GM23338 (cell line): ENCODE measurements around the gene BCS1L. TPM values are rescaled to one million over a fixed set of nuclear protein-coding genes. Genes with fewer than 3 reads are reported as not detected.

Source experiments
- ATAC-seq: fragments of 200-7000 bp; cut with Tn5 transposase; 3 replicates; pipeline ENCODE4 v1.9.1; 2020
- DNase-seq: peaks from one replicate; pipeline ENCODE4 v3.0.0-alpha.2; 2015; ENCODE audit warnings: low spot score
- H2AFZ ChIP-seq: fragments of 200-600 bp; sonication (generic); 2 replicates; pipeline ENCODE4 v1.8.0; 2016; ENCODE audit warnings: antibody characterized with exemption, mild to moderate bottlenecking, moderate library complexity
- H3F3A ChIP-seq: fragments of 200-600 bp; sonication (generic); replicated peaks from 2 replicates; pipeline ENCODE4 v1.8.0; 2017; ENCODE audit warnings: antibody characterized with exemption, mixed run types, low read depth
- H3K27ac ChIP-seq: fragments of 200-600 bp; sonication (generic); 2 replicates; pipeline ENCODE4 v1.6.1; 2016; ENCODE audit warnings: low read depth
- H3K27me3 ChIP-seq: fragments of 200-600 bp; sonication (generic); 2 replicates; pipeline ENCODE4 v1.8.0; 2016; ENCODE audit warnings: mild to moderate bottlenecking, mixed run types, moderate library complexity; ENCODE audit not compliant: insufficient read depth
- H3K36me3 ChIP-seq: fragments of 200-600 bp; sonication (generic); 2 replicates; pipeline ENCODE4 v1.8.0; 2016; ENCODE audit warnings: mild to moderate bottlenecking; ENCODE audit not compliant: insufficient read depth
- H3K4me1 ChIP-seq: fragments of 200-600 bp; sonication (generic); 2 replicates; pipeline ENCODE4 v1.8.0; 2016; ENCODE audit warnings: mild to moderate bottlenecking, moderate library complexity; ENCODE audit not compliant: insufficient read depth
- H3K4me2 ChIP-seq: fragments of 200-600 bp; sonication (generic); 2 replicates; pipeline ENCODE4 v1.7.1; 2017; ENCODE audit warnings: mixed run types
- H3K4me3 ChIP-seq: fragments of 200-600 bp; sonication (generic); 2 replicates; pipeline ENCODE4 v1.6.1; 2016; ENCODE audit warnings: mixed run types
- H3K79me2 ChIP-seq: fragments of 200-600 bp; sonication (generic); replicated peaks from 2 replicates; pipeline ENCODE4 v1.8.0; 2017; ENCODE audit warnings: mild to moderate bottlenecking; ENCODE audit not compliant: insufficient read depth
- H3K9me2 ChIP-seq: fragments of 200-600 bp; sonication (generic); 2 replicates; pipeline ENCODE4 v1.8.0; 2017; ENCODE audit not compliant: insufficient read depth
- H4K20me1 ChIP-seq: fragments of 200-600 bp; sonication (generic); replicated peaks from 2 replicates; pipeline ENCODE4 v1.8.0; 2017; ENCODE audit warnings: mild to moderate bottlenecking; ENCODE audit not compliant: insufficient read depth
- H3K27ac Mint-ChIP-seq: 2 replicates; pipeline ENCODE4 v1.8.0; 2020; ENCODE audit warnings: inconsistent platforms, mild to moderate bottlenecking, moderate library complexity, mixed read lengths
- H3K27me3 Mint-ChIP-seq: 3 replicates; pipeline ENCODE4 v1.8.0; 2022; ENCODE audit warnings: low read depth, mild to moderate bottlenecking, moderate library complexity, mixed read lengths, inconsistent platforms; ENCODE audit not compliant: insufficient read depth, poor library complexity
- H3K36me3 Mint-ChIP-seq: 3 replicates; pipeline ENCODE4 v1.8.0; 2021; ENCODE audit warnings: low read depth, mild to moderate bottlenecking, inconsistent platforms, moderate library complexity, mixed read lengths
- H3K4me1 Mint-ChIP-seq: 3 replicates; pipeline ENCODE4 v1.8.0; 2020; ENCODE audit warnings: mild to moderate bottlenecking, inconsistent platforms, mixed read lengths
- H3K4me3 Mint-ChIP-seq: 3 replicates; pipeline ENCODE4 v1.8.0; 2021; ENCODE audit warnings: moderate library complexity, mild to moderate bottlenecking, inconsistent platforms, mixed read lengths
- H3K9me3 Mint-ChIP-seq: 3 replicates; pipeline ENCODE4 v1.8.0; 2020; ENCODE audit warnings: moderate library complexity, mild to moderate bottlenecking, inconsistent platforms, mixed read lengths
- CREB1 ChIP-seq: fragments of 250-450 bp; sonication (Bioruptor Pico); IDR thresholded peaks from 2 replicates; pipeline ENCODE4 v1.5.0; 2020; ENCODE audit warnings: low read depth, mild to moderate bottlenecking, moderate library complexity
- ETS1 ChIP-seq: IDR thresholded peaks from 2 replicates; pipeline ENCODE4 v1.6.1; 2016; ENCODE audit warnings: antibody characterized with exemption
- EZH2 ChIP-seq: fragments of 200-600 bp; sonication (generic); IDR thresholded peaks from one replicate; pipeline ENCODE4 v1.8.0; 2017; ENCODE audit warnings: antibody characterized with exemption, mild to moderate bottlenecking, low read depth; ENCODE audit not compliant: unreplicated experiment
- EZH2phosphoT487 ChIP-seq: fragments of 200-600 bp; sonication (generic); IDR thresholded peaks from one replicate; pipeline ENCODE4 v1.8.1; 2018; ENCODE audit warnings: antibody characterized with exemption; ENCODE audit not compliant: unreplicated experiment
- JUNB ChIP-seq: IDR thresholded peaks from one replicate; pipeline ENCODE4 v1.6.1; 2016; ENCODE audit warnings: antibody characterized with exemption; ENCODE audit not compliant: unreplicated experiment
- NANOG ChIP-seq: IDR thresholded peaks from 2 replicates; pipeline ENCODE4 v1.6.1; 2016; ENCODE audit warnings: antibody characterized with exemption, borderline replicate concordance
- POLR2AphosphoS5 ChIP-seq: IDR thresholded peaks from 2 replicates; pipeline ENCODE4 v1.6.1; 2016; ENCODE audit warnings: antibody characterized with exemption, low read depth
- REST ChIP-seq: IDR thresholded peaks from one replicate; pipeline ENCODE4 v1.6.1; 2018; ENCODE audit warnings: antibody characterized with exemption; ENCODE audit not compliant: unreplicated experiment
- STAT1 ChIP-seq: IDR thresholded peaks from one replicate; pipeline ENCODE4 v1.6.1; 2016; ENCODE audit warnings: antibody characterized with exemption; ENCODE audit not compliant: unreplicated experiment
- ZNF114 ChIP-seq: fragments of 250-450 bp; sonication (Bioruptor Pico); IDR thresholded peaks from 2 replicates; pipeline ENCODE4 v1.5.0; 2020; ENCODE audit warnings: mild to moderate bottlenecking, moderate library complexity
- ZNF331 ChIP-seq: fragments of 250-450 bp; sonication (Bioruptor Pico); IDR thresholded peaks from 2 replicates; pipeline ENCODE4 v1.5.0; 2020; ENCODE audit warnings: low read depth, mild to moderate bottlenecking, moderate library complexity
- ZNF462 ChIP-seq: fragments of 250-450 bp; sonication (Bioruptor Pico); IDR thresholded peaks from 2 replicates; pipeline ENCODE4 v1.5.0; 2020; ENCODE audit warnings: mild to moderate bottlenecking, moderate library complexity
- polyA plus RNA-seq: library from polyadenylated mRNA; unstranded; fragments of >200 nt; fragmentation: Nextera tagmentation; extraction: Ambion mirVana; gene quantifications from 2 replicates; pipeline ENCODE4 v1.2.1, GENCODE V29; 2016
- total RNA-seq: library from RNA; depleted of rRNA; stranded (reverse); fragments of >200 nt; shearing (Covaris generic); gene quantifications from 2 replicates; pipeline ENCODE4 v1.2.3, GENCODE V29; 2014
- TF ChIP-seq, protein P1 (sequence below), 2 experiments: fragments of 200-600 bp in 1 of 2; sonication (generic) in 1 of 2; conservative IDR thresholded peaks; 2 replicates each; pipeline versions ENCODE4 v1.5.1 to v1.6.1; 2016 to 2017; ENCODE audit warnings: antibody characterized with exemption in 2 of 2, low read depth in 2 of 2, mild to moderate bottlenecking in 2 of 2, moderate library complexity in 1 of 2

Gene BCS1L
- total and polyA plus RNA-seq, 2 experiments from 2014 or later: 16.9 to 31.6 TPM

DNA sequence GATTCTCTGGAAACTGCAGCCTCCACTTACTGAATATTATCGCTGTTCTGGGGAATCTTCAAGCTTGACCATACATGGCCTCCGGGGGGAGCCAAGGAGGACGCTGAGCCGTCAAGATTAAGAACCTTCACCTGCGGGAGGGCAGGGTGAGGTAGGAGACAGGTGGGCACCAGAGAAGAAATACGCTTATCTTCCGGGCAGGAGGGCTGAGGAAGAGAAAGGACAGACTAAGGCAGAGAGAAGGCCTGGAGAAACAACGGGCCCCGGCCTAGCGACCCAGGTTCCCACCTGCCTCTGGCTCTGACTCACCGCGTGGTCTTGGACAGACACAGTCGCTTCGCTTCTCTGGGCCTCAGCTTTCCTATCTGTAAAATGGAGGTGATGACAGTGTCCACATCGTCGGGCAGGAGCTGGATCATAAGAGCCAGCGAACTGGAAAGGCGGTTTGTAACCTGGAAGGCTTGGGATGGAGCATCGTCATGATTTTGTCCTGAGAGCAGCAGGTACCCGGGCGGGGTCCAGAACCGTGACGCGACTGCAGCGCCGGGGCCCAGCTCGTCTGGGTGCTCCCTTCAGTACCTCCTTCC is 719 bp upstream of the BCS1L start:
- ATAC-seq: peak; percentile 77
- Histone ChIP-seq H4K20me1 (peaks cover 16% of the 10 kb centered on the region), H3K4me2 (peak overlapping the region; percentile 95), H3K4me3 (peak overlapping the region; percentile 97), H3K36me3 (peaks cover 22% of the 10 kb centered on the region), H3K27me3 (no peaks in the 10 kb centered on the region), H2AFZ (peak overlapping the region; percentile 98), H3K27ac (peak overlapping the region; percentile 81; the same call in 1 of the 2 replicates), H3K79me2 (peaks cover 16% of the 10 kb centered on the region), H3F3A (0 out of 2 replicates have a peak, but pooled peaks cover 12% of the 10 kb centered on the region), H3K9me2 (no peaks in the 10 kb centered on the region), H3K4me1 (peaks cover 5% of the 10 kb centered on the region)
- H3K4me1 Mint-ChIP-seq: peaks cover 8% of the 10 kb centered on the region
- H3K4me3 Mint-ChIP-seq: peak overlapping the region; percentile 95
- H3K9me3 Mint-ChIP-seq: no peaks in the 10 kb centered on the region
- peaks cover 54% of the 10 kb centered on the region for H3K36me3 Mint-ChIP-seq
- H3K27ac Mint-ChIP-seq: peak overlapping the region; percentile 89
- H3K27me3 Mint-ChIP-seq: no peaks in the 10 kb centered on the region
- TF ChIP-seq ETS1: no peak
- no peak for TF ChIP-seq REST
- no peak for TF ChIP-seq NANOG
- TF ChIP-seq EZH2: no peak
- no peak for TF ChIP-seq ZNF331
- TF ChIP-seq STAT1: no peak
- TF ChIP-seq EZH2phosphoT487: no peak
- no peak for TF ChIP-seq ZNF462
- TF ChIP-seq, protein P1, sequence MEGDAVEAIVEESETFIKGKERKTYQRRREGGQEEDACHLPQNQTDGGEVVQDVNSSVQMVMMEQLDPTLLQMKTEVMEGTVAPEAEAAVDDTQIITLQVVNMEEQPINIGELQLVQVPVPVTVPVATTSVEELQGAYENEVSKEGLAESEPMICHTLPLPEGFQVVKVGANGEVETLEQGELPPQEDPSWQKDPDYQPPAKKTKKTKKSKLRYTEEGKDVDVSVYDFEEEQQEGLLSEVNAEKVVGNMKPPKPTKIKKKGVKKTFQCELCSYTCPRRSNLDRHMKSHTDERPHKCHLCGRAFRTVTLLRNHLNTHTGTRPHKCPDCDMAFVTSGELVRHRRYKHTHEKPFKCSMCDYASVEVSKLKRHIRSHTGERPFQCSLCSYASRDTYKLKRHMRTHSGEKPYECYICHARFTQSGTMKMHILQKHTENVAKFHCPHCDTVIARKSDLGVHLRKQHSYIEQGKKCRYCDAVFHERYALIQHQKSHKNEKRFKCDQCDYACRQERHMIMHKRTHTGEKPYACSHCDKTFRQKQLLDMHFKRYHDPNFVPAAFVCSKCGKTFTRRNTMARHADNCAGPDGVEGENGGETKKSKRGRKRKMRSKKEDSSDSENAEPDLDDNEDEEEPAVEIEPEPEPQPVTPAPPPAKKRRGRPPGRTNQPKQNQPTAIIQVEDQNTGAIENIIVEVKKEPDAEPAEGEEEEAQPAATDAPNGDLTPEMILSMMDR (conservative IDR thresholded peaks at IDR 0.05; ENCODE audit: low read depth in 2 of 2): peak; percentile 61 to 66
- TF ChIP-seq POLR2AphosphoS5: no peak
- TF ChIP-seq ZNF114: no peak
- 0 out of 2 replicates have a peak, but pooled peaks have one; percentile 23 for TF ChIP-seq CREB1
- TF ChIP-seq JUNB: no peak
- DNase-seq: peak; percentile 90
